Effector CD4-positive, alpha-beta T cell (primary cell): ENCODE results near the gene TENM4.

ENCODE experiments used
- DNase-seq: peaks from one replicate; pipeline ENCODE4 v3.0.0-alpha.2; 2020

Gene TENM4

GRCh38 chr11:78954261-78954660 lies 486.6 kb downstream of the TENM4 start:
- no peak for DNase-seq

GRCh38 chr11:78952890-78953289 lies 487.9 kb downstream of the TENM4 start:
- DNase-seq: no peak

- no peak for DNase-seq
Measured at GRCh38 chr11:78952175-78952574, 488.7 kb downstream of the TENM4 start.

DNA sequence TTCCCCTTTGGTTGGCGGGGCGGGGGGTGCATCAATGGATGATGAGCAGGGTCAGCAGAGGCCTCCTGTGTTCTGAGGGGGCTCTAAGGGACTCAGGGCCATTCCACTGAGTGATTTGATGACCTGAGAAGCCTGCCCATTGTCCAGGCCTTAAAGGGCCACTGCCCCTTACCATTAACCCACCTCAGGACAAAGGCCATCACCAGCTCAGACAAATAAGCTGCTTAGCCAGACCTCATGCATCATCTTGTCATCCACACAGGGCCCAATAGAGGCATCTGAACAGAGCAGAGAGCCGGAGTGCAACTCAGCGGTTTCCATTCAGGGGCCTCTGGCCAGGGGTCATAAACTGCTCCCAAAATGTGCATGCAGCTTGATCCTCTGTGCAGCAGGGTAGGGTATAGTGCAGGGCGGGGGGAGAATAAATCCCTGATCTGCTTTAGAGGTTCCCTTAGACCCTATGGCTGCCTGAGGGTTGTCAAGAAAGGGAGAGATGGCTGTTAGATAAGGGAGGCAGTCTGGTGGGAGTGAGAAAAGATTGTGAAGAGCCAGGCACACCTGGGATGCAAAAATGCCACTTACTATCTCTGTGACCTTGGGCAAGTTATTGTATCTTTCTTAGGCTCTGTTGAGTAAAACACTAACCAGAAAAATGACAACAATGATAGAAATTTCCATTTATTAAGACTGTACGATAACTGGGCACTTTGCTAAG lies 490.7 kb downstream of the TENM4 start:
- no peak for DNase-seq

DNA sequence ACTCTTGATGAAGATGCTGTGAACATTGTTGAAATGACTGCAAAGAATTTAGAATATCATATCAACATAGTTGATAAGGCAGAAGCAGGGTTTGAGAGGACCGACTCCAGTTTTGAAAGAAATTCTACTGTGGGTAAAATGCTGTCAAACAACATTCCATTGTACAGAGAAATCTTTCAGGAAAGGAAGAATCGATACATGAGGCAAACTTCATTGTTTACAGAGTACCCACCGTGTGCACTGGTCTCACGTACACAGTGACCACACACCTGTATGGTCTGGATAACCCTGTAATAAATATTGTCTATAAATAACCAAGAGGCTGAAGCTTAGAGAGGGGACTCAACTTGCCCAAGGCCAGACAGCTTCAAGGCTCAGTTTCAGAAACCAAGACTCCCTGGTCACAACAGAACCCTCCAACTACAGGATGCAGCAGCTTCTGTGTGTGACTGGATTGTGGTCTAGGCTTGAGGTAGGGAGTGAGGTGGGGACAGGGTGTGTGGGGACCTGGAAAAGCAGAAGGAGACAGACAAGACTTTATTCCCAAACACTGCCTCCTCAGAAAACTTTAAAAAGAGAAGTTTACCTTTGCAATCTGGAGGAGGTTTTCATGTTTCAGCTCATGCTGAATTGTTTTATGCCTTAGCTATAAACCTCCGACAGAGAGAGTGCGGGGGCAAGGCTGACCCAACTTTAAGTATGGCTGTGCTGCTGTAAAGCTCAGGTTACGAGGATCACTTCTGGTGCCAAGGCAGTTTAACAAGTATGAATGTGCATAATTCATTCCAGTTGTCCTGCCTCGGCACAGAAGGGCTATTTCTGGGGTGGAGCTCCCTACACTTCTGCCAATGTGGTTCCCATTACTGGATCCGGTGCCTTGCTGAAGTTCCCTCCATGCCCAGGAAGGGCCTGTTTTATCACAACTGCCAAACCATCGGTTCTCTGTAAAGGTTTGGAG lies 493.6 kb downstream of the TENM4 start:
- DNase-seq: no peak

- DNase-seq: no peak
Measured at GRCh38 chr11:78943841-78944240, 497.0 kb downstream of the TENM4 start.

GRCh38 chr11:78943154-78943553 lies 497.7 kb downstream of the TENM4 start:
- DNase-seq: no peak

DNA sequence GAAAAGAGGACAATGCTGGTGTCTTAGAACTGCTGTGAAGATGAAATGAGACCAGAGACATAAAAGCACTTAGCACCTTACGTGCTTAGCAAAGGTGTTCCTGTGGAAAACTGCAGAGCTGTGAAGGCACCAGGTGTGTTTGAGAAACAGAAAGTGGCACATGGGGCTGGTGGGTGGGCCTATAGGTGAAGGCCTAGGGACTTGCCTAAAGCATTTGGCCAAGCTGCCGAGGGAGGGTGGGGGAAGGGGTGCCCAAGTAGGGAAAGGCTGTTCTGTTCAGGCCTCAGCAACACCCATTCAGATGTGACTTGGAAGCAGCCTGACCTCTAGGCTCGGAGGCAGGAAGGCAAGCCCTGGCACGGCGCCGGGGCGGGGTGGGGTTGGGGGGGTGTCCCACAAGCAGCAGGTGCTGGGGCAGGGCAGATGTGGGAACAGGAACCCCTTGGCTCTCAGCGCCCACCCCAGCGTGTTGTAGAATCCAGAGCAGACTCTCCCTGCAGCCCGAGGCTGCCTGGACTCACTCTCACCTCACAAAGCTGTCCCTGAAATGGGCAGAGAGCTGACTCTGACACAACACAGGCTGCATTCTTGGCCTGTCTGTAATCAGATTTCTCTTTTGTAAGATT lies 499.5 kb downstream of the TENM4 start:
- DNase-seq: no peak

DNA sequence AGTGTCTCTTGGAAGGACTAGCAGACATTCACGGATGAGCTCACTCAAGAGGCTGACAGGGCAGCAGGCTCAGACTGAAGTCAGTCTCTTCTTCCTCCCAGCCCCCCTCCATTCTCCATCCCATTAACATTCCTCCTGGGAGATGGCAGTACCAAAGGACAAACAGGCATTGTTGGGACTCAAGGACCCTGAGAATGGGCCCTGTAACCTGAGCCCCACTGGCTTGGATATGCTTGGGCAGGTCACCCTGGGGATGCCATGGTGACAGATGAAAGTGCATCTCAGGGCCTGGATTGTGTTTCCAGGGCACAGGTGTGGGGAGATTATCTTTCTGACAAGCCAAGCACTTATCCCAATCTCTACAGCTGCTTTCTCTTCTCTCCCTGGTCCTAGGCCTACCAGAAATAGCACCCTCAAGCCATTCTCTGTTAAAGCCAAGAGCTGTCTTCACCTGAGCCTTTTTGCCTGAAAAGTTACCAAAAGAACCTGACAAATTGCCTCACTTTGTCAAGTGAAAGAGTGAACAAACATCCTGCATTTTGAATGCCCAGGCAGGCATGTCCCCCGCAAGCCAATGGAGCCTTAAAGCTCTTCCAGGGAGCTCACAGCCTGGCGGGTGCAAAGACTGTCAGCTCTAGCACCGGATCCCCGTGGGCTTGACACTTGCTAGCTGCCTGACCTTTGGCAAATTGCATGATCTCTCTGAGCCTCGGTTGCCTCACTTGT lies 500.2 kb downstream of the TENM4 start:
- DNase-seq: no peak

- no peak for DNase-seq
Measured at GRCh38 chr11:78938971-78939370, 501.9 kb downstream of the TENM4 start.

- no peak for DNase-seq
Measured at GRCh38 chr11:78938036-78938435, 502.8 kb downstream of the TENM4 start.

DNA sequence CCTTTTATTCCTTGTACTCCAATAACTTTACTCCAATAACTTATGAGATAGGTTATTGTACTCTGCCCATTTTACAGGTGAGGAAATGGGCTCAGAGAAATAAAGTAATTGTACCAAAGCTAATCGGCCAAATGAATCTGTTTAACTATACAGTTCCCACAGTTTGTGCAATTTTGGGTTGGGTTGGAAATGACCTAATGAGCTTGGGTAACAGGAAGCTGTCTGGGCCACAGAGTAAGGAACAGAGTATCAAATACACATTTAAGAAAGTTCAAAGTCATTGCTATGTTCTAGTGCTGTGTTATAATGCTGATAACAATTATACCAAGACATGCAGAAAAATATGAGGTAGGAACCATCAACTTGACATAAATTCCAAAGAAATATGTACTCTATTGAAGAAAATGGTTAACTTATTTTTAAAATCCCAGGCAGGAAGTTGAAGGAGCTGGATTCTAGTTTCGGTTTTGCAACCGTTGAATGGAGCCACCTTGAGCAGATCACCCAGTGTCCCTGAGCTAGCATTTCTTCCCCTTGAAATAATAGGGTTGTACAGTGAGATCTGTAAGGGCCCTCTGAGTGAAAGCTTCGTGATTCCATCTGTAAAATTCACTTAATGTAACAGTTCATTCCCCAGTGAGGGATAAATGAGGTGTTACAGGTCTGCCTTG lies 505.3 kb downstream of the TENM4 start:
- DNase-seq: no peak

DNA sequence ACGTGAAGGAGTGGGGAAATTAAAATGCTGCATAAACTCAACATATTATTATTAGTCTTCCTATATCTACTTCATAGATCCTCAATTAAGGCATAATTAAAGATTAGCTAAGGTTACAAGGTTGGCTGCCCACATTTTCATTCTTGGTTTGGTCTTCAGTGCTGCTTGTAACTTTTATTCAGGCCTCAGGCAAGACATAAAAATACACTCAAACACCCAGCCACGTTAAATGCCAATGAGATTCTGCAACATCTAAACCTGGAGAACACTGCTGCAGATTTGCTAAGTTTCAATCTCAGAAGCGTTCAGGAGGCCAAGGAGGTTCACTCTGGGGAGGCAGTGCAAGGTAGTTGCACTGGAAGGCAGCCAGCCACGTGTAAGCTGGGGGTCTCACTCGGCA lies 507.5 kb downstream of the TENM4 start:
- no peak for DNase-seq

DNA sequence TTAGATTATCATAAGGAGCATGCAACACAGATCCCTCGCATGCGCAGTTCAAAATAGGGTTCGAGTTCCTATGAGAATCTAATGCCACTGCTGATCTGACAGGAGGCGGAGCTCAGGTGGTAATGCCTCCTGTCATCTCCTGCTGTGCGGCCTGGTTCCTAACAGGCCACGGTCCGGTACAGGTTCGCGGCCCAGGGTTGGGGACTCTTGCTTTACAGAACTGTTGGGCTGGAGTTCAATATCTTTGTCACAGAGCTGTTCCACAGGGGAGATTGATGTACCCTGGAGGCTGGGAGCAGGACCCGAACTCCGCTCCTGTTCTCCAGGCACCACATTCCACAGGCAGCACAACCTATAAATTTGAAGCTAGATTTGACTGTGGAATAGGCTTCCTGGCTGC lies 508.1 kb downstream of the TENM4 start:
- no peak for DNase-seq

- DNase-seq: no peak
Measured at GRCh38 chr11:78931891-78932290, 508.9 kb downstream of the TENM4 start.

DNA sequence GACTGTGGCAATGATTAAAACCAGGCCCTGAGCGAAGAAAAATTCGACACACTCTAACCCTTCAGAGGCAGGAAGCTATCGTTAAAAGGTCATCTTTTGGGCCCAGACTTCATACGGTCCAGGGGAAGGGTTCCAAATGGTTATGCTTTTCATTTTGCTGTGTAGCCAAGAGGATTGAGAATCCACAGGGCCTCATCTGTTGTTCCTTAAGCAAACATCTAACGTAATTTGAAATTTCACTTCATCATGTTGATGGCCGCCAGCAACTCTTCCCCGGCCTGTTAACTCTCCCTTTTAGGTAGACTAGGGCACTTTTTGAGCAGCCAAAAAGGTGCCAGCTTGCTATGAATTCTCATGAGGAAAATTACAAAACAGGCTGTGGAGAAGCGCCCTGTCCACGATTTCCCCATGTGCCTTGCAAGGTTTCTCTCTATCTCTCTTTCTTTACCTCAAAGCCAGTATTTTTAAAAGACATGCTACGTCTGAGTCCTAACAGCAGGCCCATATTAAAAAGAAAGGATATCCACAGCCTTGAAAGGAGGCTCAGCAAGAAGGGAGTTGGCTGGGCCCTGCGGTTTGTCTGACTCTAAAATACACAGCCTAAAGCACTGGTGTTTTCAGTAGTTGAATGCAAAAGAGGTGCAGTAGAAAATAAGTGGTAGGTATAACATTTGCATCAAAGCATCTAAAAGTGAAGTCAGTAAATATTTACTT lies 509.9 kb downstream of the TENM4 start:
- DNase-seq: no peak

DNA sequence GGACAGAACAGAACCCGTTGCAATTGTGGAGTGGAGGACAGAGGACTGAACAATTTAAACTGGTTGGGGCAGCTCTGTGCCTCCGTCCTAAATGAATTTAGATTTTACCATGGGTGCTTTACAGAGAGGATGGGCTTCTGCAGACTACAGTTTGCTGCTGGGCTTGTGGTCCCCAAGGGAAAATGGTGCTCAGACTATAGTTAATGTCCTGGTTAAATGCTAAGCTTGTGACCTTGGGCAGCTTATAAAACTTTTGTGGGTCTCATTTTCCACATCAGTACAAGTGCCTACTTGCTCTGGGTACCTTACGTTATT lies 511.0 kb downstream of the TENM4 start:
- no peak for DNase-seq

GRCh38 chr11:78929207-78929905 lies 511.5 kb downstream of the TENM4 start:
- no peak for DNase-seq

- no peak for DNase-seq
Measured at GRCh38 chr11:78927511-78927910, 513.3 kb downstream of the TENM4 start.

DNA sequence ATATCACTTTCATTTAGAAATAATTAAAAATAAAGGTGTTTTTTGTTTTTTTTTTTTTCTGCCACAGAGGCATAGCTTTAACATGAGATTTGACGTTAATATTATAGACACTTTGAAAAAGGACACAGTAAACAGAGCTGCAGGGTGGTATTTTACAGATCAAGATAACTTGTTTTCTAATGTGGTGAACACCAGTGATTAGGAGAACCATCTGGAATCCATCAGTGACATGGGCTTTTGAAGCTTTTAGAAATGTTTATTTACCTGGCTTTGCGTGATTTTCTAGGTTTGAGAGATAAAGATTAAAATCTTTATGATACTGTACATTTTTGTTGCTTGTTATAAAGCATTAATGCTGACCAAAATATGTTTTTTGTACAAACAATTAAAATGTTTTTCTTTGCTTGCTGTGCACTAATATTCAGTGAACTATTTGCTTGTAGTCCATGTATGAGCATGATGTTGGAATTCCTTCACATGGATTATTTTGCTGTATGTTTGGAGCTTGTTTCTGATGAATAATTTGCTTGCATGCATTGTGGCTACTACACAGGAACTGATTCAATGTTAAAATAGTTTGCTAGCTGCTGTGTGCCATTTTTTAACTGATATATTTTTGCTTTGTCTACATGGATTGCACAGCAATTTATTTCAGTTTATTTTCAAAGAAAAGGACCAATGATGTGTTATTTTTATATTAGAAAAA lies 514.0 kb downstream of the TENM4 start:
- DNase-seq: no peak

- no peak for DNase-seq
Measured at GRCh38 chr11:78925387-78925786, 515.4 kb downstream of the TENM4 start.
